HG03097 (cell line): ENCODE data around the gene KCNN2.

ENCODE experiments used
- ATAC-seq: cut with Tn5 transposase; IDR thresholded peaks from one replicate; pipeline ENCODE4 v1.9.1; 2021; ENCODE audit not compliant: unreplicated experiment, low FRiP score

The KCNN2 gene

DNA sequence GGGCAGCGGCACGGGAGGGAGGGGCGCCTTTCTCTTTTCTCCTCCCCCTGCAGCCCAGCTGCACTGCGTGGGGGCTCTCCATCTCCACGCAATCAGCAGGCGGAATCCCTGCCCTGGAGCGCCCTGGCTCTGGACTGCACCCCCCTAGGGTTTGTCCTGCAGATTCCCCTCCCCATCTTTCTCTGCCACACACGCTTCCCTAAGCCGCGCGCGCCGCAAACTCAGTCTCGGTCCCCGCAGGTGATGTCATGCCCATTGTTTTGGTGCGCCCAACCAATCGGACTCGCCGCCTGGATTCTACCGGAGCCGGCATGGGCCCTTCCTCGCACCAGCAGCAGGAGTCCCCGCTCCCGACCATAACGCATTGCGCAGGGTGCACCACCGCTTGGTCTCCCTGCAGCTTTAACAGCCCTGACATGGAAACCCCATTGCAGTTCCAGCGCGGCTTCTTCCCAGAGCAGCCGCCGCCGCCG lies at the start of gene KCNN2:
Gene KCNN2 (plus strand): TSS at position 347 of the 473 bp plus-strand sequence. CDS start 70 bp downstream, at position 417.
- ATAC-seq, result peak; percentile 50

DNA sequence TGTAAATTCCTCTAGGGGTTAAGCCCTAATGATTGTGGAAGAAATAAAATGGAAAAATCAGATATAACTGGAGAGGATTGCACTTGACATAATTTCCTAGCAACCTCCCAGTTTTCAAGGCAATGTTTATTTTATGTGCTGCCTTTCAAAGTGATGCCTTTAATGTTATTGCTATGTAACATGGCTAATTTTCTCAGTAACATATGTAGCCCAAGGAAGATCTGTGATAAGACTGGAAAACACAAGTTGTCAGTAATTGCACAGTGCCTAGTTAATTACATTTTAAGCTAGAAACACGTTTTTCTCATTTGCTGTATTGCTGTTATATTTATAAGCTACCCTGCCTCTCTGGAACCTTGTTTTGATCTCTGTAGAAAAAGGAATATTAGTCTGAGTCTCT lies 49.2 kb upstream of the KCNN2 start:
- no peak for ATAC-seq

DNA sequence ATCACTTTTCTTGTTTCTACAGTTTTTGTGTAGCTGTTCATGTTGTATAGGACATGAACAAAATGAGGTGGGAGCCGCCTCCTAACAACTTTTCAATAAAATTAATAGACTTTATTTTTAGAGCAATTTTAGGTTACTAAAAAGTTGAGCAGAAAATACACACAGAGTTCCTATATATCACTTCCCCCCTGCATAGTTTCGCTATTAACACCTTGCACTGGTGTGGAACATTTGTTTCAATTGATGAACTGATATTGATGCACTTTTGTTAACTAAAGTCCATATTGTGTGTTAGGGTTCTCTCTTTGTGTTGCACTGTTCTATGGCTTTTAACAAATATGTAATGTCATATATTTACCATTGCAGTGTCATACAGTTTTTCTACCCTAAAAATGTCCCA lies 47.8 kb upstream of the KCNN2 start:
- ATAC-seq, result no peak

GRCh38 chr5:114316167-114316566 lies 45.7 kb upstream of the KCNN2 start:
- ATAC-seq, result no peak

DNA sequence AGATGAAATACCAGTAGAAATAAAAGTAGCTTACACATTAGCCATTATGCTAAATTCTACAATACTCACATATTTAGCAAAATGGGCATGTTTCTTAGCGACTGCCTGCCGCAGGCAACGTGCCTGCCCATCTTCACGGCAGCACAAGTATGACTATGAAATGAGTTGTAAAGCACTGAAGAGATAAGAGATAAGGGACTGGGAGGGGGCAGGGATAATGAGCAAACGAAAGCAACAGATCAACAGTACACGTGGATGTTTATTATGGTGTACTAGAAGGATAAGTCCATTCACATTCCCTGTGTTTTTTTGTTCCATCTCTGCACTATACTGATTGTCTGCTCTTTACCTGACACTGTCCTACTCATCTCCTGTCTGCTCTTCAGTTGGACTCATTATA lies 44.1 kb upstream of the KCNN2 start:
- ATAC-seq, result no peak

DNA sequence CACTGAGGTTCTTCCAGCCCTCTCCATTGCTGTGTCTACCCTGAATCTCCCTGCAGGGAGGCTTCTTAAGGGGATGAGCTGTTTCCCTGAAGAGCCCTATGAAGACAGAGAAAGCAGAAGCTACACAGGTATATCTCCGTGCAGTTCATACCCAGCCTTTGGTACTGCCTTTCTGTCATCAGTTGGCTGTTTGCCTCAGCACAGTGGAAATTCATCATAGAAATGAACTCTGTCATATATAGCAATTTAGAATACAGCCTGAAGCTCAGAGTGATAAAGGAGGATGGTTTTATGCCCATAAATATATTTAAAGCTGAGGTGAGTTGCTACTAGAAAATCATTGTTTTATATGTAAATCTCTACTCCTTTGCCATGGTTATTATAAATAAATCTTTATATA lies 42.6 kb upstream of the KCNN2 start:
- no peak for ATAC-seq

DNA sequence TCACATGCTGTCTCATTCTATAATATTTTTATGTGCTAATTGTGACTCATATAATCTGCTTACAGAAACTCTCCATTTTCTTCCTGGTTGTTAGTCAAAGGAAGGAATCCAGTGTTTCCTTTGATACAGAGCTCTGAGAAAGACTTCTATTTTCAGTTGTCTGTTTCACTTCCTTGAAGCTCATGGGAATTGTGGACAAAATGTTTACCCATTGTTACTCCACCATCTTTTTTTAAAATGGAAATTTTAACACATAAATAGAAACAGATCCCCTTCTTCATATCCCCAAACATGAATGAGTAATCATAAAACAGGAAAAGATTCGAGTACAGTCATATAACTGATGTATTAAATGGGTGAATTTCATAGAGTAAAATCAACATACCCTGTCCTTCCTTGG lies 42.0 kb upstream of the KCNN2 start:
- ATAC-seq, result no peak

GRCh38 chr5:114324282-114324681 lies 37.6 kb upstream of the KCNN2 start:
- ATAC-seq, result no peak

- no peak for ATAC-seq
These were observed 36.3 kb upstream of the KCNN2 start for GRCh38 chr5:114325541-114325940.

- ATAC-seq, result no peak
These were observed 34.4 kb upstream of the KCNN2 start for GRCh38 chr5:114327474-114327873.

GRCh38 chr5:114327987-114328386 lies 33.9 kb upstream of the KCNN2 start:
- ATAC-seq, result no peak

DNA sequence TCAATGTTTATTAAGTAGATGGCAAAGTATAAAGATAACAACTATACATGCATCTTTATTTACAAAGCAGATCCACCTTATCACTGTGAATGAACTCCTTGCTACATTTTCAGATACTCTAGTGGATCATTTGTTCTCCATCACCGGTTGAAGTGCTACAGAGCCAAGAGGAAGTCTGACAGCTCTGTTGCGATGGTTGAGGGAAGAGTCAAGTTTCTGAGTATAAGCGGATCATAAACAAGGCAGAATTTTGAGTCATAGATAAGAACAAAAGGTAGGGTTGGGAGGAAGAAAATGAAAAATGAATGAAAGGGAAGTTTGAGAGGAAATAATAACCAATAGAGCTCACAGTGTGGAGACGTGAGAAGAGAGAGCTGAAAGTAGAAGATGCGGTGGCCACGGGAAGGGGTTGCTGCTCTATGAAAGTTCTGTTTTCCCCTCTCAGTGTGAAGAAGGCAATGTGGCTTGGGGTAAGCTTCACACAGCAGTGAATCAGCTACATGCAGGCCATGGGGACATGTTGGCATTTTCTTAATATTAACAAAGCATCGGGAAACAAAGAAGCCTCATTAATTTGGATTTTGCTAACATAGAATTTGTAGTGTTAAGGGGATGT lies 30.8 kb upstream of the KCNN2 start:
- ATAC-seq, result no peak

DNA sequence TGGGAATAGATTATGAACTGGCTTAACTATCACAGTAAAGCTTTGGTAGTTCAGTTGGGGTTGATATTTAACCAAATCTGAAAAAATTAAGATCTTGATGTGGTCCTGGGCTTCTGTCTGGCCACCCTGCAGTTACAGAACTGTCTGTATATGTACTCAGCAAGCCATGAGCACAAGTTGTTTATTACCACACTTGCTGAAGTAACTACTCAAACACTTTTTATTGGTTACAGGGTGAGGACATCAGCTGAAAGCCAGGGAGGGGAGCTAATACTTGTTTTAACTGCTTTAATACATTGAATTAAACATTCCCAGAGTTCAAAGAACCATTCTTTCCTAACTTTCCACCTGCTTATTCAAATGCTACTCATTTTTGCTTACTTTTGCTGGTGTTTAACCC lies 29.4 kb upstream of the KCNN2 start:
- ATAC-seq, result no peak

GRCh38 chr5:114332925-114333324 lies 28.9 kb upstream of the KCNN2 start:
- ATAC-seq, result no peak

DNA sequence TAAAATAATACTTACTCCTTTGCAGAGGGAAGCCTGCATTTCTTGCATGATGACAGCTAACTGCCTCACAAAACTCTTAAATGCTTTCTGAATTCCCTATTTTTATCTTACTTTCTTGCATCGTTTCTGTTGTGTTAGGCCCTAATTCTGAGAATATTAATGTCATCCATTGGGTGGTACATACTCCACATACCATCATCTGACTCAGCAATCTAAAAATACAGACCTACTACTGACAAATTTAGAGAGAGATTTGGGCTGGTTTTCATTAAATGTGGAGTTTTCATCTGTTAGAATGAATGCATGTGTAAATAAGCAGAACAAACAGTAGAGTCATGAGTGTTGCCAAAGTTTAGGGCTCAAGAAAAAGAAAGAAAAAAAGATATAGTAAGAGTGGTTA lies 26.5 kb upstream of the KCNN2 start:
- no peak for ATAC-seq

DNA sequence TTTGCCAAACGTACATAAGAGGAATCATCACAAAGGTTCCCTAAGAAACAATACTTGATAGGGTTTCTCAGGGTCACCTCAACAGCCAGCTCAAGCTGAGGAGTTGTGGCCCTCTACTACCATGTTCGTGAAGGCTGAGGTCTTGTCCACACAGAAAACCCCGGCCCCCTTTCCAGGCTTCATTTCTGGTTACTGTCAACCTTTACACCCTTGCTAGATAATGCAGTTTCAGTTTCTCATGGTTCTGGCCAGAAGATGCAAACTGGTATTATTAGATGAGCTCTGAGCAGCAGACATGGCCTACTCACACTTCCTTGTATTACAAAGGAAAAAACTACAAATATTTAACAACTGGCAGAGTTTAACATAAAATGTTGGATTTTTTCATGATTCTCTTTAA lies 22.8 kb upstream of the KCNN2 start:
- ATAC-seq, result no peak

DNA sequence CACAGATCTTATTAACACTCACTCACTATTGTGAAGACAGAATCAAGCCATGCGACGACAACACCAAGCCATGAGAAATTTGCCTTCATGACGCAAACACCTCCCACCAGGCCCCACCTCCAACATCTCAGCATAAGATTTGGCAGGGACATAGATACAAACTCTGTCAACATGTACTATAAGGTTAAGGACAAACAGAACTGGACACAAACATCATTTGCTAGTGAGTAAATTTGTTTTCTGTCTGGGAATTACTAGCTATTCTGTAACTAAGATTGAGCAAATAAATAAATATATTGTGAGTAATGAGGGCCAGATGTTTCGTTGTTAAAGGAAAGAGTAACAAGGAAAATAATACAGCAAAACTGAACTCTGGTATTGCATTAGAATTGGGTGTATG lies 15.7 kb upstream of the KCNN2 start:
- no peak for ATAC-seq

DNA sequence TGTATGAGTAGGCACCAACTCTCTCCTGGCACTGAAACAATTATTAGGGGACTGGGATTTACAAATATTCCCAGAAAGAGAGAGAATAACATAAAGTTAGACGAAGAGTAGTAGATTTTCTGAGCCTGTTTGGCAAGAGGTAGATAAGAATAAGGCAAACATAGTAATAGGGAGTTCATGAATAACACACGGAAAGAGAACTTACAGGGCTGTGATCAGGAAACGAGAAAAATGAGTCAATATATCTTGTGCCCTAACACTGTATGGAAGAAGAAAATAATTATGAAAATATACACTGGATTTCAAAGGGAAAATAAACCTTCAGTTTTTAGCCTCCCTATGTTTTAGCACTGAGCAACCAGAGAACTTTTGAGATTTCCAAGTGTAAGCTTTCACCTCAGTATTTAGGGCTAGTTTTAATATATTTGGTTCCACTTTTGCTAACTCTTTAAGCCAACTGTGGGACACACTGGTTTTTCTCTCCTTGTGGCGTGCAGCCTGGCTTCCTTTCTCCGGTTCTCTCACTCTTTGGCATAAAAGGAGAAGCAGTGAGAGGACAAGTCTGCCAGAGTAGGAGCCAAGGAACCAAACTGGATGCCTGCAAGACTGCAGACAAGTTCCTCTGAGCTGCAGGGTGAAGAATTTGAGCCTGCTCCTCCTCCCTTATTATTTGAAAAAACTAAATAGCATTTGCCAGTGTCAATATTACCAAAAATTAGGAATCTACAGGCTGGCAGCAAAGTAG lies 6.6 kb upstream of the KCNN2 start:
- no peak for ATAC-seq

DNA sequence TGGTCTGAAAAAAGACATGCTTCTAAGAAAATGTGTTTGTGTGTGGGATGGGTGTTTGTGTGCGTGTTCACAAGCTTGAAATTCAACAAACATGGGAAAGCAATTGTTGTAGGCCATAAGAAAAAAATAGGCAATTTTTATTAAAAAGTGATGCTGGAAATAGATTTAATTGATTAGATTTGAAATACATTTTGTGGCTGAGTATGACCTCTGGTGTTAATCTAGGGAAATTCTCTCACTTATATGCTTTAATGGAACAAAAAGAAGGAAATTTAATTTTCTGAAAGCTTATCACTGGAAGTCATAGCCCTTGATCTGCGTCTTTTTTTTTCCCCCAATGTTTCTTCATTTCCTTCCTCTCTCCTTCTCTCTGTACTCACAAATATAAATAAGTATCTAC lies 3.5 kb upstream of the KCNN2 start:
- ATAC-seq, result no peak

DNA sequence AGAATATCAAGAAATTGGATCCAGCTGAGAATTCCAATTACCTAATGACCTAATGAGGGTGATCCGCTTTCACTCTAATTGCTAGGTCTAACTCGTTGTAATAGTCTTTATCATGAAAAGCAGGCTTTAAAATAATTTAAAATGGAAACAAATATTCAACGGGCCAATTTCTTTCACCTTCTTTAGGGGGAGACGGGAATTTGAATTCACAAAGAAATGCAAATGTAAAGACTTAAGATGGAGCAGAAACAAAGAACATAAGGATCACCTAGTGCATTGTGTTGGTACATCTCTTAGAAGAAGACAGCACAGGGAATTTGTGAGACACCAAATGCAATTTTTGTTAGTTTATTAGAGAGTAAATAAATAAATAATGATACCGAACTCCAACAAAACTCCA lies 1.5 kb upstream of the KCNN2 start:
- ATAC-seq, result no peak

DNA sequence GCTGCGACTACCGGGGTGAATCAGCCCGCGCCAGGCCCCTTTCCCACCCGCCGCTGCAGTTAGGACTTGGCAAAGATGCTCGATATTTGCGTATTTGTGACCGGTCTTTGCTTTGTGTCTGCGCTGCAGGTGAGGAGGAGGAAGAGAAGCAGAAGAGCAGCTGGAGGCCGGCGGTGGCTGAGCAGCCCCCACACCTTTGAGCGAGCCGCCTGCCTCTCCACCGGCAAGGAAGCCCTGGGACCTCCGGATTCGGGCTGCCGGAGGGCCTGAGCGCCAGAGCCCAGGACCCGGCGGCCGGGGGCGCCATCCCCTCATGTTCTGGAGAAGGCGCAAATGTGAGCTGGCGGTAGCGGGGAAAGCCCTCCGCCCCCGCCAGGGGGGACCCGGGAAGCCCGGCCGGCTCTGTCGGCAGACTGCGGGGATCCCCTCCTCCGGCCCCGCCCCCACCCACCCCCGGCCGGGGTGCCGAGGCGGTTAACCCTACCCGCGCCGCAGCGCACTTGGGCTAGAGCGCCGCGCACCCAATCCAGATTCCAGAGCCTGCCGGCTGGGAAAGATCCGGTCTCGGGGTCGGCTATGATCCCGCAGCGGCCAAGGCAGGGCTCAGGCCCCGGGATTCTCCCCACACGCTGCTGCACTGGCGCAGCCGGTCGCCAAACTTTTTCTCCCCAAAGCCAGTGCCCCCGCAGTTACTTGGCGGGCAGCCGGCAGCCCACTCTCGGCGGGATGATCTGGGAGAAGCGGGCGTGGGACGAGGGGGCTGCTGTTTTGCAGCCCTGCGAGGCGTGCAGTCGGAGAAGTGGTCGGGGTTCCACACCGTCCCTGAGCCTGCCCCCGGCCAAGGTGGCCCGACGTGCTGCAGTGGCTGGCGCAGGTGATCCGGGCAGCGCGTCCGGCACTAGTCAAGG lies 800 bp upstream of the KCNN2 start:
- ATAC-seq, result no peak
